Measurements from ENCODE around the gene LRRC46. TPM values are rescaled to one million over a fixed set of nuclear protein-coding genes. Genes with fewer than 3 reads are reported as not detected.

Gene LRRC46
- total and polyA plus RNA-seq, 9 of the 15 experiments (the other 6 are each of a cell fraction or from before 2014, with no cell fraction given) = 0.39 to 1.4 (median 0.53) TPM; not detected in 1

DNA sequence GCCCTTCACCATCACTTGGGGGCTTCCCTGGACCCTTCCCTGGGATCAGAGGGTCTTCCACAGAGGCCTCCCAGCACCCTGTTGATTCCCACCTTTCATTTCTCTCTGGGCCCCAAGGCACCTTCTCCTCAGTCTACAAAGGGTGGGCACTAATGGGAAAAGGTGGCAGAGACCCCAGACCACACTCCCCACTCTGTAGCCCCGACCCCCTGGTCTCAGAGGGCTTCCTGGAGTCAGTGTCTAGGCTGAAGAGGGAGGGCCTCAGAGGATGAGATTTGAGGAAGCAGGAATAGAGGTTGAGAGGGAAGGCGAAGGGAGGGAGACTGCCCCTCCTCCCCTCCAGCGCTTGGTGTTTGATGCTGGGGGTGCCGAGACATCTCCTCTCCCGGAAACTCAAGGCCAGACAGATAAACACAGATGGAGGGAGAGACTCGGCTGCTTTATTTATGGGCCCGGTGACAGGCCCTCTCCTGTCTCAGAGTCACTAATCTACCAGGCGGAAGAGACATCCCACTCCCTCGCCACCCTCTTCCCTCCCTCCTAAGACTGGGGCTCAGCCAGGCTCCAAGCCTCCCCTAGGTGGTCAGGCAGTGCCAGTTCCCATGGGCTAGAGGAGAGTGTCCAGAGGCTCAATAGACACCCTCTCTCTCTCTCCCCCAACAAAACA is 46.0 kb downstream of the LRRC46 start (continued):
- TF ChIP-seq RBM25 (IDR thresholded peaks at IDR 0.05; ENCODE audit: low read depth, low read length, severe bottlenecking) (no peak), ZNF140 (CRISPR knock-in tag; IDR thresholded peaks at IDR 0.05) (no peak), RB1 (IDR thresholded peaks at IDR 0.05; ENCODE audit: low read depth) (no peak), PHB2 (IDR thresholded peaks at IDR 0.05; ENCODE audit: low read depth) (no peak), ZNF347 (CRISPR knock-in tag; IDR thresholded peaks at IDR 0.05; ENCODE audit: low read depth) (no peak), NFATC3 (IDR thresholded peaks at IDR 0.05) (no peak; the same call in 1 of the 2 replicates), RBM14 (IDR thresholded peaks at IDR 0.05; ENCODE audit: borderline replicate concordance, insufficient read depth, low read depth, low read length) (no peak), LEF1 (IDR thresholded peaks at IDR 0.05) (no peak; the same call in none of the 2 replicates), ESRRA (IDR thresholded peaks at IDR 0.05; ENCODE audit: borderline replicate concordance, low read depth) (peak; percentile 54; the same call in 1 of the 2 replicates), THRAP3 (IDR thresholded peaks at IDR 0.05; ENCODE audit: borderline replicate concordance) (no peak), XRCC5 (IDR thresholded peaks at IDR 0.05; ENCODE audit: low read depth, low read length) (no peak), ELF1 (tag; IDR thresholded peaks at IDR 0.05) (peak; percentile 81), FIP1L1 (IDR thresholded peaks at IDR 0.05; ENCODE audit: low read depth, low read length, poor library complexity, severe bottlenecking) (no peak), NFYB (IDR thresholded peaks at IDR 0.05; ENCODE audit: extremely low read depth, insufficient read length) (no peak), U2AF1 (optimal IDR thresholded peaks at IDR 0.05; ENCODE audit: low read depth, low read length) (no peak), MCM5 (IDR thresholded peaks at IDR 0.05; ENCODE audit: low read depth) (no peak), NR3C1 (CRISPR knock-in tag; IDR thresholded peaks at IDR 0.05) (no peak), TEAD4 (IDR thresholded peaks at IDR 0.05; ENCODE audit: low read length) (peak; percentile 82), TEAD4 (CRISPR knock-in tag; IDR thresholded peaks at IDR 0.05; ENCODE audit: borderline replicate concordance) (no peak)
- TF ChIP-seq, protein P1, sequence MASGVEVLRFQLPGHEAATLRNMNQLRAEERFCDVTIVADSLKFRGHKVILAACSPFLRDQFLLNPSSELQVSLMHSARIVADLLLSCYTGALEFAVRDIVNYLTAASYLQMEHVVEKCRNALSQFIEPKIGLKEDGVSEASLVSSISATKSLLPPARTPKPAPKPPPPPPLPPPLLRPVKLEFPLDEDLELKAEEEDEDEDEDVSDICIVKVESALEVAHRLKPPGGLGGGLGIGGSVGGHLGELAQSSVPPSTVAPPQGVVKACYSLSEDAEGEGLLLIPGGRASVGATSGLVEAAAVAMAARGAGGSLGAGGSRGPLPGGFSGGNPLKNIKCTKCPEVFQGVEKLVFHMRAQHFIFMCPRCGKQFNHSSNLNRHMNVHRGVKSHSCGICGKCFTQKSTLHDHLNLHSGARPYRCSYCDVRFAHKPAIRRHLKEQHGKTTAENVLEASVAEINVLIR (CRISPR knock-in tag; IDR thresholded peaks at IDR 0.05) = no peak
- TF ChIP-seq, protein P2, sequence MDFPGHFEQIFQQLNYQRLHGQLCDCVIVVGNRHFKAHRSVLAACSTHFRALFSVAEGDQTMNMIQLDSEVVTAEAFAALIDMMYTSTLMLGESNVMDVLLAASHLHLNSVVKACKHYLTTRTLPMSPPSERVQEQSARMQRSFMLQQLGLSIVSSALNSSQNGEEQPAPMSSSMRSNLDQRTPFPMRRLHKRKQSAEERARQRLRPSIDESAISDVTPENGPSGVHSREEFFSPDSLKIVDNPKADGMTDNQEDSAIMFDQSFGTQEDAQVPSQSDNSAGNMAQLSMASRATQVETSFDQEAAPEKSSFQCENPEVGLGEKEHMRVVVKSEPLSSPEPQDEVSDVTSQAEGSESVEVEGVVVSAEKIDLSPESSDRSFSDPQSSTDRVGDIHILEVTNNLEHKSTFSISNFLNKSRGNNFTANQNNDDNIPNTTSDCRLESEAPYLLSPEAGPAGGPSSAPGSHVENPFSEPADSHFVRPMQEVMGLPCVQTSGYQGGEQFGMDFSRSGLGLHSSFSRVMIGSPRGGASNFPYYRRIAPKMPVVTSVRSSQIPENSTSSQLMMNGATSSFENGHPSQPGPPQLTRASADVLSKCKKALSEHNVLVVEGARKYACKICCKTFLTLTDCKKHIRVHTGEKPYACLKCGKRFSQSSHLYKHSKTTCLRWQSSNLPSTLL (IDR thresholded peaks at IDR 0.05) = no peak
- TF ChIP-seq, protein P3, sequence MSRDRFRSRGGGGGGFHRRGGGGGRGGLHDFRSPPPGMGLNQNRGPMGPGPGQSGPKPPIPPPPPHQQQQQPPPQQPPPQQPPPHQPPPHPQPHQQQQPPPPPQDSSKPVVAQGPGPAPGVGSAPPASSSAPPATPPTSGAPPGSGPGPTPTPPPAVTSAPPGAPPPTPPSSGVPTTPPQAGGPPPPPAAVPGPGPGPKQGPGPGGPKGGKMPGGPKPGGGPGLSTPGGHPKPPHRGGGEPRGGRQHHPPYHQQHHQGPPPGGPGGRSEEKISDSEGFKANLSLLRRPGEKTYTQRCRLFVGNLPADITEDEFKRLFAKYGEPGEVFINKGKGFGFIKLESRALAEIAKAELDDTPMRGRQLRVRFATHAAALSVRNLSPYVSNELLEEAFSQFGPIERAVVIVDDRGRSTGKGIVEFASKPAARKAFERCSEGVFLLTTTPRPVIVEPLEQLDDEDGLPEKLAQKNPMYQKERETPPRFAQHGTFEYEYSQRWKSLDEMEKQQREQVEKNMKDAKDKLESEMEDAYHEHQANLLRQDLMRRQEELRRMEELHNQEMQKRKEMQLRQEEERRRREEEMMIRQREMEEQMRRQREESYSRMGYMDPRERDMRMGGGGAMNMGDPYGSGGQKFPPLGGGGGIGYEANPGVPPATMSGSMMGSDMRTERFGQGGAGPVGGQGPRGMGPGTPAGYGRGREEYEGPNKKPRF (IDR thresholded peaks at IDR 0.05; ENCODE audit: low read depth, low read length) = no peak
- TF ChIP-seq, protein P4, sequence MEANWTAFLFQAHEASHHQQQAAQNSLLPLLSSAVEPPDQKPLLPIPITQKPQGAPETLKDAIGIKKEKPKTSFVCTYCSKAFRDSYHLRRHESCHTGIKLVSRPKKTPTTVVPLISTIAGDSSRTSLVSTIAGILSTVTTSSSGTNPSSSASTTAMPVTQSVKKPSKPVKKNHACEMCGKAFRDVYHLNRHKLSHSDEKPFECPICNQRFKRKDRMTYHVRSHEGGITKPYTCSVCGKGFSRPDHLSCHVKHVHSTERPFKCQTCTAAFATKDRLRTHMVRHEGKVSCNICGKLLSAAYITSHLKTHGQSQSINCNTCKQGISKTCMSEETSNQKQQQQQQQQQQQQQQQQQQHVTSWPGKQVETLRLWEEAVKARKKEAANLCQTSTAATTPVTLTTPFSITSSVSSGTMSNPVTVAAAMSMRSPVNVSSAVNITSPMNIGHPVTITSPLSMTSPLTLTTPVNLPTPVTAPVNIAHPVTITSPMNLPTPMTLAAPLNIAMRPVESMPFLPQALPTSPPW (CRISPR knock-in tag; IDR thresholded peaks at IDR 0.05) = peak; percentile 91
